ENCODE results near the gene SPAG7. TPM values are rescaled to one million over a fixed set of nuclear protein-coding genes. Genes with fewer than 3 reads are reported as not detected.

Gene SPAG7
- total RNA-seq, 1 experiment from 2014 or later, result 32.3 TPM

GRCh38 chr17:4980644-4981216 is 13.1 kb upstream of the SPAG7 start:
- peak; percentile 56 for DNase-seq (ENCODE audit: low spot score)
- in situ Hi-C loops (cut with HindIII; ENCODE audit: low sequenced_read_pairs), result no loop called here

- in situ Hi-C loops (cut with HindIII; ENCODE audit: low sequenced_read_pairs), result no loop called here
- DNase-seq (ENCODE audit: low spot score), result no peak
Observed at GRCh38 chr17:4978726-4979125, 11.1 kb upstream of the SPAG7 start.

- DNase-seq (ENCODE audit: low spot score), result no peak
- in situ Hi-C loops (cut with HindIII; ENCODE audit: low sequenced_read_pairs), result no loop called here
Observed at GRCh38 chr17:4974115-4974670, 6.6 kb upstream of the SPAG7 start.

- in situ Hi-C loops (cut with HindIII; ENCODE audit: low sequenced_read_pairs), result no loop called here
- no peak for DNase-seq (ENCODE audit: low spot score)
Observed at GRCh38 chr17:4973256-4974114, 5.9 kb upstream of the SPAG7 start.

- in situ Hi-C loops (cut with HindIII; ENCODE audit: low sequenced_read_pairs), result no loop called here
- DNase-seq (ENCODE audit: low spot score), result no peak
Observed at GRCh38 chr17:4972752-4973151, 5.1 kb upstream of the SPAG7 start.

GRCh38 chr17:4972322-4972721 is 4.7 kb upstream of the SPAG7 start:
- in situ Hi-C loops (cut with HindIII; ENCODE audit: low sequenced_read_pairs), result no loop called here
- DNase-seq (ENCODE audit: low spot score), result no peak

GRCh38 chr17:4971826-4972225 is 4.2 kb upstream of the SPAG7 start:
- in situ Hi-C loops (cut with HindIII; ENCODE audit: low sequenced_read_pairs), result no loop called here
- DNase-seq (ENCODE audit: low spot score), result no peak

GRCh38 chr17:4970273-4970672 is 2.7 kb upstream of the SPAG7 start:
- DNase-seq (ENCODE audit: low spot score), result no peak
- in situ Hi-C loops (cut with HindIII; ENCODE audit: low sequenced_read_pairs), result no loop called here

GRCh38 chr17:4969551-4970173 is 2.0 kb upstream of the SPAG7 start:
- in situ Hi-C loops (cut with HindIII; ENCODE audit: low sequenced_read_pairs), result no loop called here
- DNase-seq (ENCODE audit: low spot score), result no peak

GRCh38 chr17:4969047-4969550 is 1.5 kb upstream of the SPAG7 start:
- no peak for DNase-seq (ENCODE audit: low spot score)
- in situ Hi-C loops (cut with HindIII; ENCODE audit: low sequenced_read_pairs), result no loop called here

GRCh38 chr17:4968486-4969046 is 949 bp upstream of the SPAG7 start:
- DNase-seq (ENCODE audit: low spot score), result peak; percentile 54
- in situ Hi-C loops (cut with HindIII; ENCODE audit: low sequenced_read_pairs), result no loop called here

GRCh38 chr17:4966844-4967538 is 626 bp downstream of the SPAG7 start:
- in situ Hi-C loops (cut with HindIII; ENCODE audit: low sequenced_read_pairs), result no loop called here
- DNase-seq (ENCODE audit: low spot score), result peak; percentile 100

GRCh38 chr17:4965311-4965986 is 2.2 kb downstream of the SPAG7 start:
- in situ Hi-C loops (cut with HindIII; ENCODE audit: low sequenced_read_pairs), result no loop called here
- no peak for DNase-seq (ENCODE audit: low spot score)

- in situ Hi-C loops (cut with HindIII; ENCODE audit: low sequenced_read_pairs), result no loop called here
Observed at GRCh38 chr17:4960279-4960922, 7.2 kb downstream of the SPAG7 start.

GRCh38 chr17:4959261-4959965 is 8.2 kb downstream of the SPAG7 start:
- in situ Hi-C loops (cut with HindIII; ENCODE audit: low sequenced_read_pairs), result no loop called here
- DNase-seq (ENCODE audit: low spot score), result no peak

More at GRCh38 chr17:4960279-4960922, 7.2 kb downstream of the SPAG7 start:
- no peak for DNase-seq (ENCODE audit: low spot score)

- DNase-seq (ENCODE audit: low spot score), result no peak
- in situ Hi-C loops (cut with HindIII; ENCODE audit: low sequenced_read_pairs), result no loop called here
Observed at GRCh38 chr17:4958102-4958501, 9.5 kb downstream of the SPAG7 start.

- in situ Hi-C loops (cut with HindIII; ENCODE audit: low sequenced_read_pairs), result no loop called here
- no peak for DNase-seq (ENCODE audit: low spot score)
Observed at GRCh38 chr17:4956493-4957061, 11.0 kb downstream of the SPAG7 start.
